MCF 10A (cell line): ENCODE data around the gene ARFIP2. TPM values are rescaled to one million over a fixed set of nuclear protein-coding genes. Genes with fewer than 3 reads are reported as not detected.
"Not testable (repeated sequence)": the region's sequence is repeated elsewhere in the genome, so short reads cannot be mapped to it uniquely, and the experiment has no call there.

ENCODE experiments used
- BruUV-seq: library from RNA; stranded (reverse); fragments of 400-500 nt; replicated peaks from 2 replicates; lab custom pipeline; 2021; lab: Mats Ljungman, UMichigan
- CTCF ChIA-PET: fragments of 300-600 bp; sonication (Branson Sonifier 250); formaldehyde crosslinking; extraction: SDS; loops from one replicate; lab custom pipeline; 2021; ENCODE audit warnings: antibody characterized with exemption, inconsistent platforms; lab: Yijun Ruan, JAX
- POLR2A ChIA-PET: fragments of 300-600, 350-650 bp; sonication (Branson Sonifier 250); formaldehyde crosslinking; extraction: SDS; loops from one replicate; lab custom pipeline; 2020; ENCODE audit warnings: antibody characterized with exemption, inconsistent platforms; lab: Yijun Ruan, JAX
- DNase-seq: peaks from one replicate; pipeline ENCODE4 v3.0.0-alpha.2; 2018; ENCODE audit not compliant: unreplicated experiment
- H3K27ac Mint-ChIP-seq: one replicate; pipeline ENCODE4 v1.8.0; 2022; ENCODE audit warnings: mild to moderate bottlenecking, low read depth, mixed read lengths; ENCODE audit not compliant: unreplicated experiment
- H3K27me3 Mint-ChIP-seq: one replicate; pipeline ENCODE4 v1.8.0; 2022; ENCODE audit warnings: mixed read lengths; ENCODE audit not compliant: insufficient read depth, unreplicated experiment
- H3K36me3 Mint-ChIP-seq: one replicate; pipeline ENCODE4 v1.8.0; 2022; ENCODE audit warnings: mild to moderate bottlenecking, moderate library complexity, mixed read lengths; ENCODE audit not compliant: insufficient read depth, unreplicated experiment
- H3K4me1 Mint-ChIP-seq: one replicate; pipeline ENCODE4 v1.8.0; 2022; ENCODE audit warnings: mixed read lengths; ENCODE audit not compliant: insufficient read depth, unreplicated experiment
- H3K4me3 Mint-ChIP-seq: one replicate; pipeline ENCODE4 v1.8.0; 2022; ENCODE audit warnings: mild to moderate bottlenecking, moderate library complexity, mixed read lengths; ENCODE audit not compliant: unreplicated experiment
- H3K9me3 Mint-ChIP-seq: one replicate; pipeline ENCODE4 v1.8.0; 2022; ENCODE audit warnings: mixed read lengths; ENCODE audit not compliant: unreplicated experiment
- CTCF ChIP-seq: fragments of 200-600 bp; IDR thresholded peaks from one replicate; pipeline ENCODE4 v1.8.0; 2022; ENCODE audit warnings: antibody characterized with exemption, mild to moderate bottlenecking; ENCODE audit not compliant: unreplicated experiment
- intact Hi-C: fragments of 100-400 bp; cut with micrococcal nuclease; formaldehyde crosslinking; loops from 2 replicates; pipeline ENCODE4 v1.14.1; 2022
- total RNA-seq: library from RNA; stranded (reverse); gene quantifications from 2 replicates; pipeline ENCODE4 v1.2.3, GENCODE V29; 2022

ARFIP2 gene
- total RNA-seq, 1 experiment from 2014 or later, result 96.0 TPM

DNA sequence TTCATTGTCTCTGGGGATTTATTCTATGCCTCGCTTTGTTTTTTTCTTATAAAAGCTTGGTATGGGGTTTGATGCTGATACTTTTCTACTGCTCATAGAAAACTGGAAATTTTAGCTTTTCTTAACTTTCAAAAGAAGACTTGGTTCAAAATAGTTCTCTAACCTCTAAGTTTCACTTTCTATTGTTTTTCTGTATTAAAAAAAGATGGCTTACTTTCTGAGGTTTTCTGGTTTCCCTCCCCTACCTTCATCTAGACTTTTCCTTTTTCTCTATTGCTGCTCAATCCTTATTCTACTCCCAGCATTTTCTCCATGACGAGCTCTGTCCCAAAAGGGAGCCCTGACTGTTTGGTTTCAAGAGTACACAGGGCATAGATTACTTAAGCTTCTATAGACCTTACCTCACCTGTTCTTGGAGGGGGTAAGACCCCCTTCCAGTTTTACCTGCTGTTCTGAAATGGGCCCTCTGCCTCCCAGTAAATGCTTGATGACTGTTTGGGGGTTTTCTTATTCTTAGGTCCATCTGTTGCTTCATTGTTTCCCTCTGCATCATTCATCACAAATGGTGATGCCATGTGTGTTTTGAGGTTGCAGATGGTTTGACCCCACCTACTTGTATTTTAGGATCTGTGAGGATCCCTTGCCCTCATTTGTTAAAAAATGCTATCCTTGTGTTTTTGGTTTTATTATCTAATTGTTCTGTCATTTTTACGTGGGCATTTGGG, 45.4 kb upstream of the ARFIP2 start:
- H3K27ac Mint-ChIP-seq, result peak overlapping the region; percentile 33
- CTCF ChIA-PET, result interaction anchor here (0.8 to 0.9 kb wide), 3 partner anchors 147 to 180 kb away, joined by 3 to 5 read pairs (median 3); no protein-coding TSS in a partner anchor
- intact Hi-C loops, result no loop called here
- TF ChIP-seq CTCF, result no peak
- BruUV-seq, result no TSS peak
- no peak for DNase-seq
- no peaks in the 10 kb centered on the region for H3K27me3 Mint-ChIP-seq
- H3K4me1 Mint-ChIP-seq, result peaks cover 6% of the 10 kb centered on the region
- no peaks in the 10 kb centered on the region for H3K9me3 Mint-ChIP-seq
- POLR2A ChIA-PET, result no interaction called here
- no peaks in the 10 kb centered on the region for H3K36me3 Mint-ChIP-seq
- H3K4me3 Mint-ChIP-seq, result no peak overlapping the region

DNA sequence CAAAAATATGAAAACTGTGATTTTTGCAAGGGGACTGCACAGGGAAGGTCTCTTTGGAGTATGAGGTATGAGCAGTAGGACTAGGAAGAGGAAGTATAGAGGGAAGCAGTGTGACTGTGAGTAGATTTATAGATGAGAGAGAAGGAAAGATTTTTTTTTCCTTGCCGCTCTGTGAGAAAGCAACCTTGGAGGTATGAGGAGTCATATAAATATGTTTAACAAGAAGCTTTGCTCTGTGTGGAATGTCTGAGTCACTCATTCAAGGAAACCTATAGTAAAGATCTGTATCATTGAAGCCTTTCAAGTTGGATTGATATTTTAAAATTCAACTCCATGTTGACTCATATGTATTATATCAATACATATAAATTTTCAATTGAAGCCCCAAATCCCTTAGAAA, 42.1 kb upstream of the ARFIP2 start:
- DNase-seq, result no peak
- H3K4me1 Mint-ChIP-seq, result peaks cover 6% of the 10 kb centered on the region

DNA sequence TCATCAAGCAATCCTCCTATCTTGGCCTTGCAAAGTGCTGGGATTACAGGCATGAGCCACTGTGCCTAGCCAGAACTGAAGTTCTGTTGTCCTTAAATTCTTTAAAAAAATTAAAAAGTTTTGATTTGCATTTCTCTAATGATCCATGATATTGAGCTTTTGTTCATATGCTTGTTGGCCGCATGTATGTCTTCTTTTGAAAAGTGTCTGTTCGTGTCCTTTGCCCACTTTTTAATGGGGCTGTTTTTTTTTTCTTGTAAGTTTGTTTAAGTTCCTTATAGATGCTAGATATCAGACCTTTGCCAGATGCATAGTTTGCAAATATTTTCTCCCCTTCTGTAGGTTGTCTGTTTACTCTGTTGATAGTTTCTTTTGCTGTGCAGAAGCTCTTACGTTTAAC, 40.8 kb upstream of the ARFIP2 start:
- not testable (repeated sequence) for BruUV-seq, H3K27ac Mint-ChIP-seq

More for the DNA sequence above, 42.1 kb upstream of the ARFIP2 start:
- no peak overlapping the region for H3K4me3 Mint-ChIP-seq
- H3K9me3 Mint-ChIP-seq, result no peaks in the 10 kb centered on the region
- BruUV-seq, result no TSS peak
- H3K27me3 Mint-ChIP-seq, result no peaks in the 10 kb centered on the region
- POLR2A ChIA-PET, result interaction anchor here (1.0 kb wide), 1 partner anchor 9 kb away, joined by 3 read pairs; no protein-coding TSS in a partner anchor
- CTCF ChIA-PET, result interaction anchor here (0.6 to 3.2 kb wide), 4 partner anchors 18 to 171 kb away, joined by 3 to 21 read pairs (median 6); no protein-coding TSS in a partner anchor
- intact Hi-C loops, result no loop called here
- peak overlapping the region; percentile 69 for H3K27ac Mint-ChIP-seq
- no peaks in the 10 kb centered on the region for H3K36me3 Mint-ChIP-seq
- TF ChIP-seq CTCF, result no peak

DNA sequence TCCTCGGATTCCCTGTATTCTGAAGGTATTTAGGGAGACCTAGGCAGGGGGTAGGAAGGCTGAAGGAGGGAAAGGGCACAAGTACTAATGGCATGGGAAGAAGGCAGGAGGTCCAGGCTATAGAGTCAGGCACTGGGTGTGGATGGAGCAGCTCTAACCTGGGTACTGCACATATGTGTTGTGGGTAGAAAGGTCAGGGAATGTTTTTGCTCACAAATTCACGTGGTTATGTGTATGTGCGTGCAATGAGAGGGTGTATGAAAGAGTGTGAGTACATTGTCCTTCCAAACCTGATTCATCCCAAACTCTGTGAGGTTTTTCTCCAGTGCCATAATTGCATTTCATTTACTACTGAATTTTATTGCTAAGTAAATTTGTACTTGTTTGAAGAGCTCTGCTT, 39.1 kb upstream of the ARFIP2 start:
- intact Hi-C loops, result no loop called here
- TF ChIP-seq CTCF, result no peak
- Mint-ChIP-seq H3K4me3 (no peak overlapping the region), H3K27me3 (no peaks in the 10 kb centered on the region), H3K27ac (no peak overlapping the region), H3K36me3 (peaks cover 6% of the 10 kb centered on the region), H3K4me1 (peaks cover 6% of the 10 kb centered on the region), H3K9me3 (no peaks in the 10 kb centered on the region)
- no peak for DNase-seq
- BruUV-seq, result no TSS peak
- ChIA-PET CTCF (interaction anchor here (0.6 to 3.5 kb wide), 5 partner anchors 11 to 235 kb away, joined by 3 to 16 read pairs (median 4); partner anchors contain the start of gene MRPL17), POLR2A (no interaction called here)

More for the DNA sequence above, 40.8 kb upstream of the ARFIP2 start:
- H3K9me3 Mint-ChIP-seq, H3K27me3 Mint-ChIP-seq, H3K4me3 Mint-ChIP-seq, DNase-seq, H3K36me3 Mint-ChIP-seq, intact Hi-C loops, H3K4me1 Mint-ChIP-seq: not testable (repeated sequence)
- POLR2A ChIA-PET, result interaction anchor here (1.5 kb wide), 1 partner anchor 40 kb away, joined by 7 read pairs; the partner anchor contains the start of genes ARFIP2 and TIMM10B
- CTCF ChIA-PET, result interaction anchor here (0.6 to 1.0 kb wide), 5 partner anchors 16 to 235 kb away, joined by 3 read pairs; partner anchors contain the start of gene CAVIN3
